GM18873 (cell line): ENCODE data around the gene TET1.
A peak's percentile ranks its signal among the peaks of the same experiment; 100 is the strongest.
"Not testable (repeated sequence)": the region's sequence is repeated elsewhere in the genome, so short reads cannot be mapped to it uniquely, and the experiment has no call there.

Experiments
- ATAC-seq: cut with Tn5 transposase; IDR thresholded peaks from one replicate; pipeline ENCODE4 v1.9.1; 2021; ENCODE audit warnings: mild to moderate bottlenecking, moderate library complexity, moderate number of reproducible peaks; ENCODE audit not compliant: unreplicated experiment, low FRiP score

Gene TET1

GRCh38 chr10:68684413-68684812, 124.3 kb downstream of the TET1 start:
- peak; percentile 59 for ATAC-seq

GRCh38 chr10:68696018-68696417, 135.9 kb downstream of the TET1 start:
- ATAC-seq: no peak

GRCh38 chr10:68697106-68697505, 137.0 kb downstream of the TET1 start:
- ATAC-seq: no peak

- ATAC-seq: no peak
These were observed 140.1 kb downstream of the TET1 start for GRCh38 chr10:68700197-68700596.

DNA sequence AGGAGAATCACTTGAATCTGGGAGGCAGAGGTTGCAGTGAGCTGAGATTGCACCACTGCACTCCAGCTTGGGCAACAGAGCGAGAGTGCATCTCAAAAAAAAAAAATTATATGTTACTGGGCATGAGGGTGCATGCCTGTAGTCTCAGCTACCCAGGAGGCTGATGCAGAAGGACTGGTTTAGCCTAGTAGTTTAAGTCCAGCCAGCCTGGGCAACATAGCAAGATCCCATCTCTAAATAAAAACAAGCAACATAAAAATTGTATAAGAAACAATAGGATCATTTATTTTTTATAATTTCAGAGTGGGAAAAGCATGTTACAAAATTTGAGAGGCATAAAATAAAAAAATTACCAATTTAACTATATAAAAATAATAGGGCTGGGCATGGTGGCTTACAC, 145.4 kb downstream of the TET1 start:
- ATAC-seq: no peak

DNA sequence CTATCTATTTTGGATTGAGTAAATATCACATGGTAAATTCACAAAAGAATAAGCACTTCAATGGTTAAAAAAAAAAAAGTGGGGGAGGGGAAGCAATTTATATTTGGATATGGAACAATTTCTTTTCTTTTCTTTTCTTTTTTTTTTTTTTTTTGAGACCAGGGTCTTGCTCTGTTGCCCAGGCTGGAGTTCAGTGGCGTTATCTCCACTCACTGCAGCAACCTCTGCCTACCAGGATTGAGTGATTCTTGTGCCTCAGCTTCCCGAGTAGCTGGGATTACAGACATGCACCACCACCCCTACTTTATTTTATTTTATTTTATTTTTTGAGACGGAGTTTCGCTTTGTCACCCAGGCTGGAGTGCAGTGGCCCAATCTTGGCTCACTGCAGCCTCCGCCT, 148.8 kb downstream of the TET1 start:
- ATAC-seq: not testable (repeated sequence)

DNA sequence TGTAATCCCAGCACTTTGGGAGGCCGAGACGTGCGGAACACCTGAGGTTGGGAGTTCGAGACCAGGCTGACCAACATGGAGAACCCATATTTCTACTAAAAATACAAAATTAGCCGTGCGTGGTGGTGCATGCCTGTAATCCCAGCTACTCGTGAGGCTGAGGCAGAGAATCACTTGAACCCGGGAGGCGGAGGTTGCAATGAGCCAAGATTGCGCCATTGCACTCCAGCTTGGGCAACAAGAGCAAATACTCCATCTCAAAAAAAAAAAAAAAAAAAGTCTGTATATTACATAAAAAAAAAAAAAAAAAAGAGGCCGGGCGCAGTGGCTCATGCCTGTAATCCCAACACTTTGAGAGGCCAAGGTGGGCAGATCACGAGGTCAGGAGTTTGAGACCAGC, 152.9 kb downstream of the TET1 start:
- ATAC-seq: not testable (repeated sequence)

DNA sequence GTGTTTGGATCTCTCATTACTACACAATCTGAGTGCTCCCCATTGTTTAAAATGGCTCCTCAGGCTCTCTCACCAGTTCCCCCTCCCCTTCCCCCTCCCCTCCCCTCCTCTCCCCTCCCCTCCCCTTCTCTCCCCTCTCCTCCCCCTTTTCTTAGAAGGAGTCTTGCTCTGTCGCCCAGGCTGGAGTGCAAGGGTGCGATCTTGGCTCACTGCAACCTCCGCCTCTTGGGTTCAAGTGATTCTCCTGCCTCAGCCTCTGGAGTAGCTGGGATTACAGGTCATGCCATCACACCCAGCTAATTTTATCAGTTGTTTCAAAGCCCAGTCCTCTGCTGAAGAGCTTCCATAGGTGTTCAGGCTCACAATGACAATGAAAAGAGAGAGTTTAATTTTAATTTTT, 157.3 kb downstream of the TET1 start:
- ATAC-seq: no peak

DNA sequence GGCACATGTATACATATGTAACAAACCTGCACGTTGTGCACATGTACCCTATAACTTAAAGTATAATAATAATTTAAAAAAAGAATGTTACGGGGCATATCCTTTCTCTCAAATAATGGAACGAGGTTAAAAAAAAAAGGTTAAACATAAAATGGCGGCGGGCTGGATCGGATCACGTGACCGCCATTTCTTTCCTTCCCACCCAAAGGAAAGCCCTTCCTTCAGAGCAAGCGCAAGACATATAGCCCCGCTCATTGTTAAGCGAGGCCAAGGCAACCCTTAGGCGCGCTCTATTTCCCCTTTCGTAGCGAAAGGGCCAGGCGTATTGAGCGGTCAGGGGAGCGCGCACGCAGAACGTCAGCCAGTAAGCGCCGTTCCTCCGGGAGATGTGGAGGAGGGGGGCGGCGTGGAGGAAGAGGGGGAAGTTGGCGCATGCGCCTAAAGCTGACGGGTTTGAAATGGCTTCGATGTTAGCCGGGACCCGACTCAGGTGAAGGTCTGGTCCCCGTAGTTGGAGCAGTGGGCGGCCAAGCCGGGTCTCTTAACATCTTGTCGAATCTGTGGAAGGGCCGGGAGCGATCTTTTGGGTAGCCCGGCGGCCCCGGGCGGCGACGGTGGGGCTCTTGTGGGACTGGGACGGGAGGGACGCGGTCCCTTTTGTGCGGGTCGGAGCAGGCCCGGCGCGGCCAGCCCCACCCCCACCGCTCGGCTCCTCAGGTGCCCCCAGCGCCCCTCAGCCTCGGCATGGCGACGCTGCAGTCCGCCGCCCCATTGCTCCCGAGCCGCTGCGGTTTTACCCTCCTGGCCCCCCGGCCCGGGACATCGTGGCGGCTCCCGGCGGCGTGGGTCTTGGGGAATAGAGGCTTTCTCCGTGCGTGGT, 160.9 kb downstream of the TET1 start, which contains the start of gene CCAR1:
Gene CCAR1, plus strand, starts transcription at position 447 of the 880 bp plus-strand sequence. CDS start 1,266 bp downstream, outside the sequence.
- peak; percentile 97 for ATAC-seq

GRCh38 chr10:68721673-68722335, 161.7 kb downstream of the TET1 start:
- ATAC-seq: peak; percentile 14

GRCh38 chr10:68725016-68725415, 164.9 kb downstream of the TET1 start:
- ATAC-seq: no peak

DNA sequence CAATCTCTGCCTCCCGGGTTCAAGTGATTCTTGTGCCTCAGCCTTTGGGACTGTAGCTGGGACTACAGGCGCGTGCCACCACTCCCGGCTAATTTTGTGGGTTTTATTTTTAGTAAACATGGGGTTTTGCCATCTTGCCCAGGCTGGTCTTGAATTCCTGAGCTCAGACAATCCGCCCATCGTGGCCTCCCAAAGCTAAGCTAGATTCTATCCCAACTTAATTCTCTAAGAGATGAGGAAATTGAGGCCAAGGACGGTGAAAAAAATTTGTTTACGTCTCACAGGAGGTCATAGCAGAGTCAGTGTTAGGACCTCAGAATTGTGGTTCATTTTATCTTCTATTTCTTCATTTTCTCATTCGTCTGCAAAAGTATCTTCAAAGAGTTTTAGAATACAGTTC, 167.0 kb downstream of the TET1 start:
- no peak for ATAC-seq

DNA sequence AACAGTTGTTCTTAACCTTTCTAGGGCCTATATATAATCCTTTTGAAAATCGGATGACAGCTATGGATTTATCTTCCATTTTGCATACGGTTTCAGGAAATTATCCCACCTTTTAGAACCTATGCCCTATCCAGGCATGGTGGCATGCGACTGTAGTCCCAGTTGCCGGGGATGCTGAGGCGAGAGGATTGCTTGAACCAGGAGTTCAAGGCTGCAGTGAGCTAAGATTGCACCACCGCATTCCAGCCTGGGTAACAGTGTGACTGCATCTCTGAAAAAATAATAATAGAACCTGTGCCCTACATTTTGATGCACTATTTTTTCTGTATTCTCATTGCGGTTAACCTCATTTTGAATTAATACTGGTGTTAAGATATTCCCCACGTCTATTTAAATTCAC, 172.5 kb downstream of the TET1 start:
- no peak for ATAC-seq

GRCh38 chr10:68734349-68734748, 174.2 kb downstream of the TET1 start:
- no peak for ATAC-seq

DNA sequence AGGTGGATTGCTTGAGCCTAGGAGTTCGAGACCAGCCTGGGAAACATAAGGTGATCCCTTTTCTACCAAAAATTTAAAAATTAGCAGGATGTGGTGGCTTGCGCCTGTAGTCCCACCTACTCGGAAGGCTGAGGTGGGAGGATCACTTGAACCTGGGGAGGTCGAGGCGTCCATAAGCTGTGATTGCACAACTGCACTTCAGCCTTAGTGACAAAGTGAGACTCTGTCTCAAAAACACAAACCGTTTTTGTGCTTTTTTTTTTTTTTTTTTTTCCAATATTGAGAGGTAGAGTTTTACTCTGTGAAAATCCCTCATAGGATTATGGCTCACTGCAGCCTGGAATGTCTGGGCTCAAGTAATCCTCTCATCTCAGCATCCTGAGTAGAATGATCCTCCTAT, 175.0 kb downstream of the TET1 start:
- no peak for ATAC-seq

DNA sequence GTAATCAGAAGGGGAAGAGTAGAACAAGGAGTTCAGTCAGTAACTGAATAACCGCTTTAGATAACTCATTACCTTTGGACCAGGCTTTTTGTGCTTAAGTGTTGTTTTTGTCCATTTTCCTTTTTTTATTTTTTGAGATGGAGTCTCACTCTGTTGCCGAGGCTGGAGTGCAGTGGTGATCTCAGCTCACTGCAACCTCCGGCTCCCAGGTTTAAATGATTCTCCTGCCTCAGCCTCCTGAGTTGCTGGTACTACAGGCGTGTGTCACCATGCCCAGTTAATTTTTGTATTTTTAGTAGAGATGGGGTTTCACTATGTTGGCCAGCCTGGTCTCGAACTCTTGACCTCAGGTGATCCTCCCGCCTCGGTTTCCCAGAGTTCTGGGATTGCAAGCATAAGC, 175.6 kb downstream of the TET1 start:
- ATAC-seq: not testable (repeated sequence)

GRCh38 chr10:68740676-68741075, 180.5 kb downstream of the TET1 start:
- not testable (repeated sequence) for ATAC-seq

- no peak for ATAC-seq
These were observed 182.3 kb downstream of the TET1 start for GRCh38 chr10:68742397-68742796.
